Right lobe of liver (tissue), 6 donors: ENCODE results near the gene FAM221A. TPM values are rescaled to one million over a fixed set of nuclear protein-coding genes. Genes with fewer than 3 reads are reported as not detected.

ENCODE experiments used
- ATAC-seq, 4 donors: fragments of 200-7000 bp; cut with Tn5 transposase; one replicate each; pipeline ENCODE4 v1.9.1; 2020; ENCODE audit warnings: mild to moderate bottlenecking in 4 of 4, moderate library complexity in 4 of 4
- DNase-seq, 3 donors: peaks; one replicate each; pipeline ENCODE4 v3.0.0-alpha.2; 2020
- H3K27ac ChIP-seq, 3 donors: fragments of 200-600 bp; one replicate each; pipeline ENCODE4 v1.8.0; 2022
- H3K27me3 ChIP-seq, 2 donors: fragments of 200-600 bp; one replicate each; pipeline ENCODE4 v1.8.0; 2022
- H3K36me3 ChIP-seq, 4 donors: fragments of 200-600 bp; sonication (generic) in 1 of 4; one replicate each; pipeline versions ENCODE4 v1.5.1 to v1.8.0; 2017 to 2022; ENCODE audit warnings: control low read depth in 1 of 4
- H3K4me1 ChIP-seq, 4 donors: fragments of 200-600 bp; sonication (generic) in 1 of 4; one replicate each; pipeline versions ENCODE4 v1.5.1 to v1.8.0; 2017 to 2022; ENCODE audit warnings: control low read depth in 1 of 4
- H3K4me3 ChIP-seq, 3 donors: fragments of 200-600 bp; one replicate each; pipeline ENCODE4 v1.8.0; 2022
- H3K9me3 ChIP-seq, 4 donors: fragments of 200-600 bp; sonication (generic) in 1 of 4; one replicate each; pipeline versions ENCODE4 v1.5.1 to v1.8.0; 2017 to 2022; ENCODE audit warnings: control low read depth in 1 of 4
- POLR2A ChIP-seq: fragments of 450-650 bp; IDR thresholded peaks from one replicate; pipeline ENCODE4 v1.6.1; 2017; ENCODE audit warnings: antibody characterized with exemption, mild to moderate bottlenecking
- WGBS: methylation state at CpG from one replicate; pipeline ENCODE4 v1.1.6; 2018; ENCODE audit warnings: low coverage, low lambda C conversion rate; ENCODE audit not compliant: insufficient coverage; ENCODE audit errors: missing lambda C conversion rate; 5-methylcytosine and 5-hydroxymethylcytosine counted together
- intact Hi-C, 2 donors: fragments of 100-400 bp; cut with DNase I; formaldehyde crosslinking; loops; one replicate each; pipeline versions ENCODE4 v1.11.2 to v1.14.1; 2022
- total RNA-seq, 6 experiments: library from RNA; depleted of rRNA in 2 of 6; stranded (reverse); fragments of >200 nt in 2 of 6; fragmentation: NEBNext Ultra II Directional in 3 of 6; extraction: Animal tissue kit (Norgen Biotek cat#: 25700) in 3 of 6; gene quantifications; one replicate each; pipeline versions ENCODE4 v1.1.0 to v1.2.4, GENCODE V29; 2016 to 2023
- TF ChIP-seq, protein P1 (sequence below), 4 donors: fragments of 200-600 bp in 3 of 4; fragments of 450-650 bp in 1 of 4; IDR thresholded peaks; one replicate each; pipeline versions ENCODE4 v1.5.1 to v1.8.0; 2016 to 2022; ENCODE audit warnings: antibody characterized with exemption in 4 of 4, mild to moderate bottlenecking in 2 of 4
- donor health status: DM: no; HTN: yes; CAD: no.
- donor health status: DM: no; HTN: no; CAD: no.
- donor health status: DM: no; HTN: no; CAD: no.
- donor health status: DM: no; HTN: yes; CAD: no.
- donor health status: DM: no; HTN: yes; CAD: no.

Gene FAM221A
- total RNA-seq, 6 experiments from 2014 or later = 4.0 to 5.8 (median 4.8) TPM

DNA sequence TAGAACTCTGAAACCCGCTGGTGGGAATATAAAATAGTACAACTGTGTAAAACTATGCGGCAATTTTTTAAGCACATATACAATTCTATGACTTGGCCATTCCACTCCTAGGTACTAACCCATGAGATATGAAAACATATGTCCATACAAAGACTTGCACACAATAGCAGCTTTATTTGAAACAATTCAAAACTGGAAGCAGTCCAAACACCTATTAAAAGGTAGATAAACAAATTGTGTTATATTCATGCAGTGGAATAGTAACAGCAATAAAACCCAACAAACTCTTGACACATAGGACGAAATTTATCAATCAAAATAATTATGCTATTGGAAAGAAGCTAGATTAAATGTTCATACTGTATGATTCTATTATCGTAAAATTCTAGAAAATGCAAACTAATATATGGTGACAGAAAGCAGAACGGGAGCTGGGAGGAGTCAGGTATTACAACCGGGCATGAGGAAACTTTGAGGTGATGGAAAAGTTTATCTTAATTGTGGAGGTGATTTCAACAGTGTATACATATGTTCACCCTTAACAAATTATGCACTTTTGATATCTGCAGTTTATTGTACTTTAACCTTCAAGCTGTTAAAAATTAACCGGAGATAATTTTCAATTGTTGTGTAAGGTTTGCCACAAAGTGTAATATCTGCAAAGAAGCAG, 29.2 kb downstream of the FAM221A start:
- no peak overlapping the region for H3K4me3 ChIP-seq
- peaks cover 0 to 6% (median 0%) of the 10 kb centered on the region in 4 donors for H3K9me3 ChIP-seq
- TF ChIP-seq, protein P1, sequence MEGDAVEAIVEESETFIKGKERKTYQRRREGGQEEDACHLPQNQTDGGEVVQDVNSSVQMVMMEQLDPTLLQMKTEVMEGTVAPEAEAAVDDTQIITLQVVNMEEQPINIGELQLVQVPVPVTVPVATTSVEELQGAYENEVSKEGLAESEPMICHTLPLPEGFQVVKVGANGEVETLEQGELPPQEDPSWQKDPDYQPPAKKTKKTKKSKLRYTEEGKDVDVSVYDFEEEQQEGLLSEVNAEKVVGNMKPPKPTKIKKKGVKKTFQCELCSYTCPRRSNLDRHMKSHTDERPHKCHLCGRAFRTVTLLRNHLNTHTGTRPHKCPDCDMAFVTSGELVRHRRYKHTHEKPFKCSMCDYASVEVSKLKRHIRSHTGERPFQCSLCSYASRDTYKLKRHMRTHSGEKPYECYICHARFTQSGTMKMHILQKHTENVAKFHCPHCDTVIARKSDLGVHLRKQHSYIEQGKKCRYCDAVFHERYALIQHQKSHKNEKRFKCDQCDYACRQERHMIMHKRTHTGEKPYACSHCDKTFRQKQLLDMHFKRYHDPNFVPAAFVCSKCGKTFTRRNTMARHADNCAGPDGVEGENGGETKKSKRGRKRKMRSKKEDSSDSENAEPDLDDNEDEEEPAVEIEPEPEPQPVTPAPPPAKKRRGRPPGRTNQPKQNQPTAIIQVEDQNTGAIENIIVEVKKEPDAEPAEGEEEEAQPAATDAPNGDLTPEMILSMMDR (IDR thresholded peaks at IDR 0.05) = no peak
- TF ChIP-seq POLR2A = no peak
- intact Hi-C loops = loop anchor here (10.0 kb wide), 1 partner anchor 134 kb away; no protein-coding TSS in a partner anchor
- DNase-seq = no peak
- no peaks in the 10 kb centered on the region for H3K36me3 ChIP-seq
- no peak overlapping the region for H3K27ac ChIP-seq
- WGBS = 48% methylated on average over 7 of the region's 7 CpGs
- no peaks in the 10 kb centered on the region for H3K4me1 ChIP-seq
- H3K27me3 ChIP-seq = no peaks in the 10 kb centered on the region
- ATAC-seq = peak; percentile 40 to 80 (median 65)

- H3K4me3 ChIP-seq = no peak within 1 kb of the TSS
- ATAC-seq (no peak), DNase-seq (no peak)
- peaks cover 0 to 6% (median 0%) of the 10 kb centered on the region in 4 donors for H3K9me3 ChIP-seq
- no peaks in the 10 kb centered on the region for H3K27me3 ChIP-seq
- no peak within 1 kb of the TSS for H3K27ac ChIP-seq
- TF ChIP-seq, protein P1 (IDR thresholded peaks at IDR 0.05) = no peak
- no peak for TF ChIP-seq POLR2A
- no peaks in the 10 kb centered on the region for H3K36me3 ChIP-seq
- H3K4me1 ChIP-seq = no peaks in the 10 kb centered on the region
- WGBS = 93% methylated on average over 7 of the region's 33 CpGs
- intact Hi-C loops = loop anchor here (10.0 kb wide), 1 partner anchor 135 kb away; no protein-coding TSS in a partner anchor
Observed at GRCh38 chr7:23710000-23710399, 30.0 kb downstream of the FAM221A start, which contains the start of gene STK31. TSS of gene STK31 (plus strand) at chr7:23710219. CDS start at chr7:23710286, 67 bp downstream.

GRCh38 chr7:23712368-23713284, 32.6 kb downstream of the FAM221A start:
- Histone ChIP-seq H3K27me3 (no peaks in the 10 kb centered on the region), H3K36me3 (no peaks in the 10 kb centered on the region), H3K9me3 (no peaks in the 10 kb centered on the region), H3K27ac (no peak overlapping the region), H3K4me3 (no peak overlapping the region), H3K4me1 (no peaks in the 10 kb centered on the region)
- TF ChIP-seq POLR2A = no peak
- TF ChIP-seq, protein P1 (IDR thresholded peaks at IDR 0.05) = peak; percentile 51 to 72 (median 64)
- DNase-seq (no peak), ATAC-seq (peak; percentile 71 to 90 (median 78))
- WGBS = 35% methylated on average over 8 of the region's 8 CpGs
- intact Hi-C loops = no loop called here

GRCh38 chr7:23713285-23714149, 33.5 kb downstream of the FAM221A start:
- H3K27me3 ChIP-seq = no peaks in the 10 kb centered on the region
- DNase-seq = no peak
- H3K4me3 ChIP-seq = no peak overlapping the region
- ATAC-seq = no peak
- H3K36me3 ChIP-seq = no peaks in the 10 kb centered on the region
- intact Hi-C loops = no loop called here
- WGBS = 67% methylated on average over 6 of the region's 6 CpGs
- no peak overlapping the region for H3K27ac ChIP-seq
- no peaks in the 10 kb centered on the region for H3K9me3 ChIP-seq
- no peaks in the 10 kb centered on the region for H3K4me1 ChIP-seq
- no peak for TF ChIP-seq POLR2A
- TF ChIP-seq, protein P1 (IDR thresholded peaks at IDR 0.05) = no peak
